Spinal cord (tissue), 10 donors: ENCODE results near the gene C2CD2. TPM values are rescaled to one million over a fixed set of nuclear protein-coding genes. Genes with fewer than 3 reads are reported as not detected.
A peak's percentile ranks its signal among the peaks of the same experiment; 100 is the strongest.
"Not testable (repeated sequence)": the region's sequence is repeated elsewhere in the genome, so short reads cannot be mapped to it uniquely, and the experiment has no call there.

ENCODE experiments used
- DNase-seq, 6 donors: peaks; one replicate each; pipeline versions ENCODE4 v3.0.0 to v3.0.0-alpha.2; 2013 to 2015; ENCODE audit warnings: low spot score in 6 of 6, low read depth in 4 of 6
- H3K27ac ChIP-seq: one replicate; pipeline ENCODE4 v1.5.1; 2013; ENCODE audit warnings: low read depth, low read length, control low read depth
- H3K27me3 ChIP-seq: one replicate; pipeline ENCODE4 v1.6.1; 2013; ENCODE audit warnings: low read length; ENCODE audit not compliant: control insufficient read depth, insufficient read depth
- H3K36me3 ChIP-seq: one replicate; pipeline ENCODE4 v1.6.1; 2013; ENCODE audit warnings: low read length; ENCODE audit not compliant: control insufficient read depth, insufficient read depth
- H3K4me1 ChIP-seq: one replicate; pipeline ENCODE4 v1.6.1; 2013; ENCODE audit warnings: low read length; ENCODE audit not compliant: control insufficient read depth, insufficient read depth
- H3K4me3 ChIP-seq: one replicate; pipeline ENCODE4 v1.5.1; 2013; ENCODE audit warnings: low read depth, low read length, control low read depth
- H3K9me3 ChIP-seq: one replicate; pipeline ENCODE4 v1.6.1; 2013; ENCODE audit warnings: low read length; ENCODE audit not compliant: control insufficient read depth, insufficient read depth
- WGBS: methylation state at CpG from one replicate; pipeline ENCODE4 v1.1.5; 2013; ENCODE audit warnings: missing lambda C conversion rate; ENCODE audit not compliant: insufficient coverage; 5-methylcytosine and 5-hydroxymethylcytosine counted together
- polyA plus RNA-seq, 2 donors: library from polyadenylated mRNA; unstranded; fragments of 120-200 nt; gene quantifications; one replicate each; pipeline ENCODE4 v1.2.1, GENCODE V29; 2013; ENCODE audit not compliant: insufficient read length in 2 of 2
- total RNA-seq, 2 donors: library from RNA; depleted of rRNA in 1 of 2; stranded (reverse); fragments of 120-200 nt in 1 of 2; fragments of >200 nt in 1 of 2; gene quantifications; one replicate each; pipeline versions ENCODE4 v1.2.3 to v1.2.4, GENCODE V29; 2013 to 2014
- donor health status: healthy.

The C2CD2 gene
- total and polyA plus RNA-seq, 4 donors: 19.1 to 27.8 (median 21.3) TPM

GRCh38 chr21:41961753-41962152 lies 7.9 kb upstream of the C2CD2 start:
- Histone ChIP-seq H3K27me3 (no peaks in the 10 kb centered on the region), H3K9me3 (no peaks in the 10 kb centered on the region), H3K4me3 (no peak overlapping the region), H3K4me1 (peaks cover 43% of the 10 kb centered on the region), H3K36me3 (no peaks in the 10 kb centered on the region), H3K27ac (peak overlapping the region; percentile 25)
- DNase-seq: no peak
- 86% methylated on average over 3 of the region's 8 CpGs for WGBS

GRCh38 chr21:41961282-41961701 lies 7.5 kb upstream of the C2CD2 start:
- Histone ChIP-seq H3K9me3 (no peaks in the 10 kb centered on the region), H3K27me3 (no peaks in the 10 kb centered on the region), H3K4me1 (peaks cover 43% of the 10 kb centered on the region), H3K27ac (no peak overlapping the region), H3K36me3 (no peaks in the 10 kb centered on the region), H3K4me3 (no peak overlapping the region)
- WGBS: 76% methylated on average over 8 of the region's 14 CpGs
- no peak for DNase-seq

- H3K4me1 ChIP-seq: peaks cover 43% of the 10 kb centered on the region
- no peak overlapping the region for H3K4me3 ChIP-seq
- 82% methylated on average over 7 of the region's 8 CpGs for WGBS
- DNase-seq: no peak
- no peak overlapping the region for H3K27ac ChIP-seq
- no peaks in the 10 kb centered on the region for H3K27me3 ChIP-seq
- no peaks in the 10 kb centered on the region for H3K9me3 ChIP-seq
- no peaks in the 10 kb centered on the region for H3K36me3 ChIP-seq
Measured at GRCh38 chr21:41960386-41960785, 6.6 kb upstream of the C2CD2 start.

- H3K27ac ChIP-seq, H3K27me3 ChIP-seq: not testable (repeated sequence)
- H3K4me1 ChIP-seq: peaks cover 43% of the 10 kb centered on the region
Measured at GRCh38 chr21:41959697-41960096, 5.9 kb upstream of the C2CD2 start.

GRCh38 chr21:41958886-41959563 lies 5.2 kb upstream of the C2CD2 start:
- 75% methylated on average over 15 of the region's 16 CpGs for WGBS
- Histone ChIP-seq H3K4me3 (no peak overlapping the region), H3K27ac (peak overlapping the region; percentile 8), H3K4me1 (peaks cover 45% of the 10 kb centered on the region), H3K36me3 (no peaks in the 10 kb centered on the region), H3K27me3 (no peaks in the 10 kb centered on the region), H3K9me3 (no peaks in the 10 kb centered on the region)
- no peak for DNase-seq

More at GRCh38 chr21:41959697-41960096, 5.9 kb upstream of the C2CD2 start:
- not testable (repeated sequence) for H3K9me3 ChIP-seq, DNase-seq, H3K4me3 ChIP-seq, H3K36me3 ChIP-seq
- WGBS: 95% methylated on average over 7 of the region's 11 CpGs

- Histone ChIP-seq H3K27ac (peak overlapping the region; percentile 8), H3K36me3 (no peaks in the 10 kb centered on the region), H3K4me3 (no peak overlapping the region), H3K27me3 (no peaks in the 10 kb centered on the region), H3K4me1 (peaks cover 38% of the 10 kb centered on the region), H3K9me3 (no peaks in the 10 kb centered on the region)
- 66% methylated on average over 23 of the region's 24 CpGs for WGBS
- DNase-seq: peak in 2 of 6 donors; percentile 59 to 78
Measured at GRCh38 chr21:41957991-41958766, 4.4 kb upstream of the C2CD2 start.

- DNase-seq: no peak
- Histone ChIP-seq H3K4me3 (no peak overlapping the region), H3K4me1 (peaks cover 48% of the 10 kb centered on the region), H3K27me3 (no peaks in the 10 kb centered on the region), H3K27ac (peak overlapping the region; percentile 7), H3K9me3 (no peaks in the 10 kb centered on the region), H3K36me3 (no peaks in the 10 kb centered on the region)
- WGBS: 95% methylated on average over 2 of the region's 9 CpGs
Measured at GRCh38 chr21:41956926-41957729, 3.3 kb upstream of the C2CD2 start.

GRCh38 chr21:41955516-41955915 lies 1.7 kb upstream of the C2CD2 start:
- H3K4me3 ChIP-seq: no peak overlapping the region
- H3K27me3 ChIP-seq: no peaks in the 10 kb centered on the region
- 98% methylated on average over 4 of the region's 10 CpGs for WGBS
- no peak for DNase-seq
- no peaks in the 10 kb centered on the region for H3K9me3 ChIP-seq
- peaks cover 52% of the 10 kb centered on the region for H3K4me1 ChIP-seq
- peaks cover under 1% of the 10 kb centered on the region for H3K36me3 ChIP-seq
- no peak overlapping the region for H3K27ac ChIP-seq

GRCh38 chr21:41954654-41955499 lies 1.1 kb upstream of the C2CD2 start:
- no peak for DNase-seq
- Histone ChIP-seq H3K4me3 (no peak overlapping the region), H3K9me3 (no peaks in the 10 kb centered on the region), H3K36me3 (peaks cover 6% of the 10 kb centered on the region), H3K4me1 (peaks cover 52% of the 10 kb centered on the region), H3K27me3 (no peaks in the 10 kb centered on the region), H3K27ac (no peak overlapping the region)
- 95% methylated on average over 20 of the region's 20 CpGs for WGBS
